KBM-7 (cell line): ENCODE measurements around the gene HSPA14.
"Not testable (repeated sequence)": the region's sequence is repeated elsewhere in the genome, so short reads cannot be mapped to it uniquely, and the experiment has no call there.

ENCODE experiments used
- DNase-seq: peaks from one replicate; pipeline ENCODE4 v3.0.0-alpha.2; 2015
- in situ Hi-C: fragments of 300-500 bp; cut with MboI; formaldehyde crosslinking; loops from 2 replicates; pipeline ENCODE4 v1.14.3; 2020; ENCODE audit warnings: low sequenced_read_pairs, low pct_unique_long_range_greater_than_20kb, mixed read lengths

HSPA14 gene

DNA sequence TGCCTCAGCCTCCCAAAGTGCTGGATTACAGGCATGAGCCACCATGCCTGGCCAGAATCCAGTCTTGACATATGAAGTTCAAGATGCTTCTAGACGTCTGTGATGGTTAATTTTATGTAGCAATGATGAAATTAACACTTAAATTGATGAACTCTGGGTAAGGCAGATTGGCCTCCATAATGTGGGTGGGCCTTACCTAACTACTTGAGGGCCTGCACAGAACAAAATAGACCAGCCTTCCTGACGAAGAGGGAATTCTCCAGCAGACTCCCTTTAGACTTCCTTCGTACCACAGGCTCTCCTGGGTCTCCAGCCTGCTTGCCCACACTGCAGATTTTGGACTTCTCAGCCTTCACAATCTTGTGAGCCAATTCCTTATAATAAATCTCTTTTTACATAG lies 5.0 kb upstream of the HSPA14 start:
- no peak for DNase-seq
- in situ Hi-C loops, result loop anchor here (25.0 kb wide), 1 partner anchor 296 kb away; no protein-coding TSS in a partner anchor

DNA sequence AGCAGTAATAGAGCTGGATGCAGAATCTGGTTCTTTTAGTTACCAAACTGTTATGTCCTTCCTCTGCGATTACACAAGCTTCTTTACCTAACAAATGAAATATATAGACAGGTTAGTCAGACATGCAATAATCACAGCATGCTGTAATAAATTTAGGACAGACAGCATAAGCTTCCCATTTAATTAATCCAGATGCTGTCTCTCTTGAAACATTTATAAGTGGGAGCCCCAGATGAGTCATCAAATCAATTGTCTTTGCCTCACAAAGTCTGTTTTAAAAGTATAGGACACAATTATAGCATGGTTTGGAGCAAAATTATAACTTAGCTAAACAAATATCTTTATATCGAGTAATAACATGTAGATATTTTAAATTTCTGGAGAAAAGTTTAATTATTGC lies 1.9 kb upstream of the HSPA14 start:
- in situ Hi-C loops, result loop anchor here (25.0 kb wide), 1 partner anchor 299 kb away; no protein-coding TSS in a partner anchor
- no peak for DNase-seq

DNA sequence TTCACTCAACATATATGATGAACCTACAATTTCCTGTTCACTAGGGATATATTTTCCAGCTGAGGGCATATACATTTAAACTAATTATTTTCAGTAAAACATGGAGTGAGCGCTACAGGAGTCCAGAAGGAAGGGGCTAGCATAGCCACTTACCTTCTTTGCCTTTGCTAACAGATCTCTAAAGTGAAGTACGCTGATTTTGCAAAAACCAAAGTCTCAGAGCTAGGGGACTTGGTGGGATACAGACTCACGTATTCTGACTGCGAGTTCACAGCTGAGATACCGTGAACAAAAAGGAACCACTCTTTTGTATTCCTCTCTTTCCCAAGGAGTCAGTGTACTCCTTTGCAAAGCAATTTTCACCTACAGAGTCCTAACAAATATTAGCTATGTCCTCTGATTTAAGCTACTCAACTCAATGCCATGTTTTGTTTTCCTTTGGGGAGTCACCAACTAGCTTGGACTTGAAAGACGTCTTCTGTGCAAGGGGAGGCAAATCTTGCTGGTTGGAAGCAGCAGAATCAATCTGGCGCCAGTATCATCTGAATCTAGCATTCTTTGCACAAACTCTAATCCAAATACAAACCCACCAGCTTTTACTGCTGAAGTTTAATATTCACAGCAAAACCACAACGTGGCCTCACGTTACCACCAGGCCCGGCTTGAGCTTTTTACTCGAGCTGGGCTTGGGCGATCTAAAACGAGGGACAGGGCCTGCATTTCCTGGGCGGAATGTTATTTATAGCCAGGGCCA lies 926 bp upstream of the HSPA14 start:
- in situ Hi-C loops, result loop anchor here (25.0 kb wide), 1 partner anchor 300 kb away; no protein-coding TSS in a partner anchor
- no peak for DNase-seq

DNA sequence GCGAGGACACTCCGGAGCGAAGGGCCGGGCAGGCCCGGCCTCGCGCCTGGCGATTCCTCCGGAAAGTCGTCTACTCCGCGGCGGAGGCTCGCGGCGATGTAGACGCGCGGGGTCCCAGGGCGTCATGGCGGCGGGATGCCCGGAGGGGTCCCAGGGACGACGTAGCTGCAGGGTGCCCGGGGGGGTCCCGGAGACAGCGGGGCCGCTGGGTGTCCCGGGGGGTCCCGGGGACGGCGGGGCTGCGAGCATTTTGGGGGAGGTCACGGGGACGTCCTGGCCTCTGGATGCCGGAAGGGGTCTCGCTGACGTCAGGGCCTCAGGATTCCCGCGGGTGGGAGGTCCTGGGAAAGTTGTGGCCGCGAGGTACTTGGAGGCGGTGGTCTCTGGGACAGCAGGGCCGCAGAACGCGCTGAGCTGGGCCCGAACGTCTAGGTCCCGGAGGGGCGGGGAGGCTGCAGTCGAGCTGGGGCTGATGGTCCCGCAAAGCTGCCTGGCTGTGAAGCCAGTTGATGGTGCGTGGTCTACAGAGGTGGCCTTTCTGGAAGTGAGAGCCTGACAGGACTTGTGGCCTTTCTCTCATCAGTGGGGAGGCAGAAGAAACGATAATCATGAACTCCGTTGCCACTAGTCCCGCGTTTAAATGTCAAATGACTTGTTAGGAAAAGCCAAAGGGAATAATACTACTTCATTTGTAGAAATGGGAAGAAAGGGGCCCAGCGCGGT lies 637 bp downstream of the HSPA14 start:
- in situ Hi-C loops, result loop anchor here (25.0 kb wide), 1 partner anchor 301 kb away; no protein-coding TSS in a partner anchor
- DNase-seq, result peak; percentile 40

DNA sequence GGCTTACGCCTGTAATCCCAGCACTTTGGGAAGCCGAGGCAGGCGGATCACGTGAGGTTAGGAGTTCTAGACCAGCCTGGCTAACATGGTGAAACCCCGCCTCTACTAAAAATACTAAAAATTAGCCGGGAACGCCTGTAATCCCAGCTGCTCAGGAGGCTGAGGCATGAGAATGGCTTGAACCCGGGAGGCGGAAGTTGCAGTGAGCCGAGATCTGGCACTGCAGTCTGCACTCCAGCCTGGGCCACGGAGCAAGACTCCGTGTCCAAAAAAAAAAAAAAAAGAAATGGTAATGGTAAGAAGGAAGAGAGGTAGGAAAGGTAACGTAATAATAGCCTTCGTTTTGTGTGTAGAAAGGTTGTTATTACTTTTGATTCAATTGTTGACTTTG lies 1.2 kb downstream of the HSPA14 start:
- in situ Hi-C loops, result loop anchor here (25.0 kb wide), 1 partner anchor 302 kb away; no protein-coding TSS in a partner anchor
- DNase-seq, result peak; percentile 57

DNA sequence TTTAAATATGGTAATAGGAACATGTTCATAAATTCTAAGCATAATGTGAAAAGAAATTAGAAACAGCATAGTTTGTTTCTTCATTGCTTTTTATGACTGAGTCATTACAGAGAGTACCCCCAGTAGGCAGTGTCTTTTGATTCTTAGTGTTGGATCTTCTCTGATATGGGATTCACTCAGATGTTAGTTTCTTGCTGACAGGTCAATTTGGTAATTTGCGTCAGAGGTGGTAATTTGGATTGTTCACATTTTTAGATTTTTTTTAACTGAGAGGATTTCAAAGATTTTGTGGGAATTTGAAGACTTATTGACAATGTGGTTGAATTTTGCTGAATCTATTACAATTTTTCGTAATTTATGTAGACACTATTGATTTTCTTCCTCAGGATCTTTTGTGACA lies 2.1 kb downstream of the HSPA14 start:
- in situ Hi-C loops, result loop anchor here (25.0 kb wide), 1 partner anchor 303 kb away; no protein-coding TSS in a partner anchor
- DNase-seq, result no peak

DNA sequence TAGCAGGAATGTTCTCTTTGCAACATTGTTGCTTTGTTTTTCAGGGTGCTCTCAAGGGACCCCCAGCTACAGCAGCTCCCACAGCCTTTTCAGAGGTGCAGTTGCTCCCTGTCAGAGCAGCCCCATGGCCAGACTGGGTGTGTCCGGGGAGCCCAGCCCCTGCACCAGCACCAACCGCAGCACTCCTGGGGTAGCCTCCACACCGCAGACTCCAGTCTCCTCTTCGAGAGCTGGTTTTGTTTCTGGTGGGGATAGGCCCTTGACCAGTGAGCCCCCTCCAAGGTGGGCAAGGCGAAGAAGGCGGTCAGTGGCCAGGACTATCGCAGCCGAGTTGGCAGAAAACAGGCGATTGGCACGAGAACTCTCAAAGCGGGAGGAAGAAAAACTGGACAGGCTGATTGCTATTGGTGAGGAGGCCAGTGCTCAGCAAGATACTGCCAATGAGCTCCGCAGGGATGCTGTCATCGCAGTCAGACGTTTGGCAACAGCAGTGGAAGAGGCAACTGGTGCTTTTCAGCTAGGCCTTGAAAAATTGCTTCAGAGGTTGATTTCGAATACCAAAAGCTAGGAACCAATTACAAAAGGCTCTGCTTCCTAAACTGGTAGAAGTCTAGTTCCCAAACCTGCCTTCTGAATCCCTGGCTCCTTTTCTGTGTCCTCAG lies 5.4 kb downstream of the HSPA14 start:
- in situ Hi-C loops, result loop anchor here (25.0 kb wide), 1 partner anchor 306 kb away; no protein-coding TSS in a partner anchor
- no peak for DNase-seq

DNA sequence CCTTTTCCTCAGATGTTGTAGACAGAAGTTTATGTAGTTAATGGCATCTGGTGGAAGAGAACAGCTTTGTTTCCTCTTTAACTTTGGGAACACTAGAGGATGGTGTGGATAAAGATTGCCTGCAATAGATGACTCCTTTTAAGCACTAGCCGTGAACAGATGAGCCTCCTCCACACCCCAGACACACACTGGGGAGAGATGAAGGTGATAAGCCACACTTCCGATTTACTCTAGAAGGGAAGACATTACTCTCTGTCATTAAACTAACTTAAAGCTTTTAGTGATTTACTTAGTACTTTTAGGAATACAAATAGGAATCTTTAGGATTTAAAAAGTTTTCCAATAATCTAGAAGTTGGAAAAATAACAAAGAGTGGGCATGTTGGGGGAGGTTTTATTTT lies 6.8 kb downstream of the HSPA14 start:
- in situ Hi-C loops, result loop anchor here (25.0 kb wide), 1 partner anchor 308 kb away; no protein-coding TSS in a partner anchor
- no peak for DNase-seq

DNA sequence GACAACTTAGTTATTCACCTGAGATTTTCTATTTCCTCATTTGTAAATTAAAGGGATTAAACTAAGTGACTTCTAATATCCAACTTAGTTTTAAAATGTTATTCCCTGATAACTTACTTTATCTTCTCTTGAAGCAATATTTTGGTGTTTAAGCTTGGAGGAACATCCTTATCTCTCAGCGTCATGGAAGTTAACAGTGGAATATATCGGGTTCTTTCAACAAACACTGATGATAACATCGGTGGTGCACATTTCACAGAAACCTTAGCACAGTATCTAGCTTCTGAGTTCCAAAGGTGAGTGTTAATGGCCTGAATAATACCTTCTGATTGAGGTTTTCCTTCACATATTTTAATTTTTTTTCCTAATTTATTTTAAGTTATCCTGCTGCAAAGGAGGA lies 14.1 kb downstream of the HSPA14 start:
- in situ Hi-C loops, result no loop called here
- DNase-seq, result no peak

DNA sequence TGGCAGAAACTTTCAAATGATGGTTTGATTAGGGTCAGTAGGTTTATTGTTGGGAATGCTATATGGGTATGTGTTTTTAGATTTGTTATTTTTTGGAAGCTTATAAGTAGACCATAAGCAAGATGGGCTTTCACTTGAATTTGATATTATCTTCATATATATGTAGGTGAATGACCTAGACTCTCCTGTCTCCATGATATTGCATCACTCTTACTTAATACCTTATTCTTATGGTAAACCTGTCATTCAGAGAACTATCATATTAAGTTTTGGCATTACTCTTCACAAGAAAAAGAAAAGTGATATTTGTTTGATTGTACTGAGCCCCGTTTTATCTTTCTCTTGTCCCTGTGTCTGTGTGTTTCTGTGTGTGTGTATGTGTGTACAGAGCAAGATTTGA lies 17.3 kb downstream of the HSPA14 start:
- DNase-seq, result no peak
- in situ Hi-C loops, result no loop called here

DNA sequence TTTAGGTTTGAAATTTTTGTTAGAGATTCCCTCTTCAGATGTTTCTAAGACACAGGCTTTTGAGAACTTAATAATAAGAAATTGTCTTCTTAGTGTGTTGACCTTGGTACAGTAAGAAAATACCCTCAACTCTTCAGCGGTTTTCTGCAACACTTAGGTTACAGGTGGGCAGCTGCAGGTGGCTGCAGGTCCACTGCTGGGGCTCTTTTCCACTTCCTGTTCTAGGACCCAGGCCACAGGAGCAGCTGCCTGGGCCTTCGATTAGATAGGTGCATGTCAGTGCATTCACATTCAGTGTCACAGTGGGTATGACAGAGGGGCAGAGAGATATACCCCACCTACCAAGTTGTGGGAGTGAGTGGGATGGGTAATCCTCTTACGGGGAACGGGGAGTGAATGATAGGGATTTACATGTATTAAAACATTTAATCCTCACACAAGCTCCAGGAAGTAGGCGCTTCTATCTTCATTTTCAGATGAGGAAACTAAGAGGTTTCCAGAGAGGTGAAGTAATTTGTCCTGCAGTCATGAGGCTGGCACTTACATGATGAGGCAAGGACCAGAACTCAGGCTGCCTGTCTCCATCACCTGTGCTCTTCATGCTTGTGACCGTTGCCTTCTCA lies 20.3 kb downstream of the HSPA14 start:
- in situ Hi-C loops, result no loop called here

DNA sequence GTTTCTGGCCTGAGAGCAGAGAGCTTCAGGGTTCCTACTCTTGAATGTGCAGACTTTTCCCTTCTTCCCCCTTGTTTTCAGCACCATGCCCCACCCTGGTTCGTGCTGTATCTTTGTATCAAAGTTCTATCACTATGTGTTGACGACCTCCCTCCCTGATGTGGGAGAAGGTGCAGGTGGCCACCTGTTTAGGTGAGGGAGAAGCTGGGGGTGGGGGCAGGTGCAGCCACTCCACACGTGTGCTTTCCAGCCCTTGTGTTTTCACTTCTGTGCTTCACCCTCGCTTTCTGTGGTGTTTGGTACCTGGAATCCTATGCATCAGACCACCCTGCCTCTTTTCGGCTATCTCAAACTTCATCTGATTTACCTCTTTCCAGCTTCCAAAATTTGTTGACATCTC lies 20.9 kb downstream of the HSPA14 start:
- DNase-seq, result no peak
- in situ Hi-C loops, result no loop called here

More for the DNA sequence above, 20.3 kb downstream of the HSPA14 start:
- DNase-seq, result no peak

DNA sequence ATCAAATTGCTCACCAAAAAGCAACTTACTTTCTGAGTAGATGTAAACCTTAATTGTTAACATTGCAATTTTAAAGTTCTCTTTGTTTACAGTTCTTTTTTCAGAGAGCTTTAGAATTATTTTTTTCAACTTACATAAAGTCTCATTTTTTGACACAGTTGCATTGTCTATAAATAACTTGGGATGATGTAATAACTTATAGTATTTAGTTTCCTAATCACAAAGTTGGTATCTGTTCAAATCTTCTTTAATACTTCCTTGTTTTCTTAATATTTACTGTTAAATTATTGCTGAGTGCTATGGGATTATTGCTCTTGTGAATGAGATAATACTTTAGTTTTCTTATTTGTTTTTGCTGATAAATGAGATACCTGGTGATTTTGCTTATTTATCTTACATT lies 21.7 kb downstream of the HSPA14 start:
- no peak for DNase-seq

DNA sequence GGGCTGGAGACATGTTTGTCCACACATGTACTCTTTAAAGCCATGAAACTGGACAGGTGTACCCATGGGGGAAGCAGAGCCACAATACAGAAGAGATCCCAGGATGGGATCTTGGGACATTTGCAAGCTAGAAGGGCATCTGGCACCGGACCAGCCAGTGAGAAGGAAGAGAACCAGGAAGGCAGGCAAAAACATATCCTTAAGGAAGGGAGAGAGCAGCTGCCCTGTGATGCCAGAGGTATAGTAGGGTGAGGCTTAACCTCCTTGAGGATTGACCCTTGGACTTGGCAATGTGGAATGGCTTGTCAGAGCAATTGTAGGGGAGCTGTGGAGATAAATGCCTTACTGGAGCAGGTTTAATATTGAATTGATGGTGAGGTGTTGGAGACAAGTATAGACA lies 22.7 kb downstream of the HSPA14 start:
- in situ Hi-C loops, result no loop called here
- no peak for DNase-seq

More for the DNA sequence above, 21.7 kb downstream of the HSPA14 start:
- in situ Hi-C loops, result no loop called here

DNA sequence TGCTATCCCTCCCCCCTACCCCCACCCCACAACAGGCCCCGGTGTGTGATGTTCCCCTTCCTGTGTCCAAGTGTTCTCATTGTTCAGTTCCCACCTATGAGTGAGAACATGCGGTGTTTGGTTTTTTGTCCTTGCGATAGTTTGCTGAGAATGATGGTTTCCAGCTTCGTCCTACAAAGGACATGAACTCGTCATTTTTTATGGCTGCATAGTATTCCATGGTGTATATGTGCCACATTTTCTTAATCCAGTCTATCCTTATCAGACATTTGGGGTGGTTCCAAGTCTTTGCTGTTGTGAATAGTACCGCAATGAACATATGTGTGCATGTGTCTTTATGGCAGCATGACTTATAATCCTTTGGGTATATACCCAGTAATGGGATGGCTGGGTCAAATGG lies 26.4 kb downstream of the HSPA14 start:
- in situ Hi-C loops, DNase-seq: not testable (repeated sequence)

DNA sequence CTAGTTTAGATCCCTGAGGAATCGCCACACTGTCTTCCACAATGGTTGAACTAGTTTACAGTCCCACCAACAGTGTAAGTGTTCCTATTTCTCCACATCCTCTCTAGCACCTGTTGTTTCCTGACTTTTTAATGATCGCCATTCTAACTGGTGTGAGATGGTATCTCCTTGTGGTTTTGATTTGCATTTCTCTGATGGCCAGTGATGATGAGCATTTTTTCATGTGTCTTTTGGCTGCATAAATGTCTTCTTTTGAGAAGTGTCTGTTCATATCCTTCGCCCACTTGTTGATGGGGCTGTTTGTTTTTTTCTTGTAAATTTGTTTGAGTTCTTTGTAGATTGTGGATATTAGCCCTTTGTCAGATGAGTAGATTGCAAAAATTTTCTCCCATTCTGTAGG lies 26.8 kb downstream of the HSPA14 start:
- DNase-seq, in situ Hi-C loops: not testable (repeated sequence)

DNA sequence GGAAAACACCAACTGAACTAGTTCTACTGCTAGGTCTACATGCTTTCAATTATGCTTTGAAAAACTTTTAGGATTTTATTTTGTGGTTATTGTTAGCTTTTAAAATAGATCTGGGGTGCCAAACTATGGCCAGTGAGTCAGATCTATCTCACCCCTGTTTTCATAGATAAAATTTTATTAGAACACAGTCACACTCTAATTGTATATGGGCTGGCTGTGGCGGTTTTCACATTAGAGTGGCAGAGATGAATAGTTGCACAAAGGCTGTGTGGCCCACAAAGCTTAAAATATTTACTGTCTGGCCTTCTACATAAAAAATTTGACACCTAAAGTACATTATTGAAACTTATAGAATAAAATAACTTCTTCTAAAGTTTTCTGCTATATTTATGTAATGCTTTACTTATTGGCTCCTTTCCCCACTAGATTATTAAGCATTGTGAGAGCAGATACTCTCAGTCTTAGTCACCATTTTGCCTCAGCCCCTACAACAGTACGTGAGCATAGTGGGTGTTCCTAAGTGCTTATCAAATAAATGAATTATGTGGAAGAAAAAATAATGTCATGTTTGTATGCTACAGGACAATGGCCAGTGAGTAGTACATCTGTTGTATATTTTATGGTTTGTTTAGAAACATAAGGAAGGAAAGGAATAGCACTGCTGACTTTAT lies 35.1 kb downstream of the HSPA14 start:
- DNase-seq, result no peak
- in situ Hi-C loops, result no loop called here

DNA sequence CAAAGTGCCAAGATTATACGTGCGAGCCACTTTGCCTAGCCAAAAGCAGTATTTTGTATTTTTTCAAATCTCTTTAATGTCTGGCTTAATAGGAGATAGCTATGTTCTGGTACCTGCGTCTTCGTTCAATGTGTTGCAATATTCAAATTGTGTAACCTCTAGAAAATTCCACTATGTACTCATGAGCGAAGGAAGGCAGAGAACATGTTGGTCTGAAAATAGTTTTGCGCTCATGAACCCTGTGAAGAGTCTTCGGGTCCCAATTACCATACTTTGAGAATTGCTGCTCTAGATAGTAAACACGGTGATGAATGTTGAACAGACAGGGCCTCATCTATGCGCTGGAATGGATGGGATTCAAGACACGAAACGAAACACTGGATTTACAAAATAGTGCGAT lies 37.8 kb downstream of the HSPA14 start:
- in situ Hi-C loops, result no loop called here
- DNase-seq, result no peak

DNA sequence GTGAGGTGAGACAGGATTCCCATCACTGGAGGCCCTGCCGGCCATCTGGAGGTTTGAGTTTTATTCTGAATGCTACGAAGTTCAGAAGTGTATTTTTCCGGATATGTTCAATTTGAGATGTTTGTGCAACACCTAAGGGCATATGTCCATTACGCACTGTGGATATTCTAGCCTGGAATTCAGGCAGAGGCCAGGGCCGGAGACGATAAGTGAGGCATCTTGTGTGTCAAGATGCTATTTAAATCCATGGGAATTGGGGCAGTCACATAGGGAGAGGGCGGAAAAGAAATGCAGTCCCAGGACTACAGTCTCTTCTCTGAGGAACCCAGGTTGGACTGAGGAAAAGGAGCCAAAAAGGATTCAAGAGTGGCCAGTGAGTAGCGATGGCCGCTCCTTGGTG lies 38.7 kb downstream of the HSPA14 start:
- no peak for DNase-seq
- in situ Hi-C loops, result no loop called here
